LNCAP (cell line): Measurements from ENCODE around the gene DCC.

Experiments used
- CTCF ChIP-seq: fragments of 450-650 bp; IDR thresholded peaks from 2 replicates; pipeline ENCODE4 v1.5.1; 2017; ENCODE audit warnings: mild to moderate bottlenecking

The DCC gene

GRCh38 chr18:52323802-52324201 is 16.2 kb upstream of the DCC start:
- TF ChIP-seq CTCF = no peak

DNA sequence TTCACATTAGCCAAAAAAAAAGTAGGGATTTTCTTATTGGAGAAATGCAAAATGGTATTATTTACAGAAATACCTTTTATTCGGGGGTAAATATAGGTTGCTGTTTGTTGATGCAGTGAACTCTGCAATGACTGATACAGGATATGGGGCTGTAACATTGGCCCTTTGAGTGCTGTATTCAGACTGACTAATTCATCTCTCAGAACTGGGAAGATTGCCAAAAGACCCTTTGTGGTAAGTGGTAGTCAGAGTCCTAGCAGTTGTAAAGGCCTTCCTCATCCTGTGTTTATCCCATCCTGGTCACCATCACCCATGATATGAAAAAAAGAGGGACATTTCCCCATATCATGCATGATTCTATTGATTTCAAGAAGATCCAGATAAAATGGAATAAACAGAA is 14.0 kb upstream of the DCC start:
- TF ChIP-seq CTCF = no peak

DNA sequence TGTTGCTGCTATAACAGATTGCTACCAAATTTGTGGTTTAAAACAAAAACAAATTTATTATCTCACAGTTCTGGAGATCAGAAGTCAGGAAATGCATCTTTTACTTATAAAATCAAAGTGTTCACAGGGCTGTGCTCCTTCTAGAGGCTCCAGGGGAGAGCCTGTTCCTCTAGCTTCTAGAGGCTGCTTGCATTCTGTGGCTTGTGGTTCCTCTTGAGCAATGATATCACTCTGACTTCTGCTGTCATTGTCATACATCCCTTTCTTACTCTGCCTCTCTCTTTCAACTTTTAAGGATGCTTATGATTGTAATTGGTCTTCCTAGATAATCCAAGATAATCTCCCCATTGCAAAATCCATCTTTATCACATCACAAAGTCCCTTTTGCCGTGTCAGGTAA is 6.1 kb upstream of the DCC start:
- TF ChIP-seq CTCF = no peak

DNA sequence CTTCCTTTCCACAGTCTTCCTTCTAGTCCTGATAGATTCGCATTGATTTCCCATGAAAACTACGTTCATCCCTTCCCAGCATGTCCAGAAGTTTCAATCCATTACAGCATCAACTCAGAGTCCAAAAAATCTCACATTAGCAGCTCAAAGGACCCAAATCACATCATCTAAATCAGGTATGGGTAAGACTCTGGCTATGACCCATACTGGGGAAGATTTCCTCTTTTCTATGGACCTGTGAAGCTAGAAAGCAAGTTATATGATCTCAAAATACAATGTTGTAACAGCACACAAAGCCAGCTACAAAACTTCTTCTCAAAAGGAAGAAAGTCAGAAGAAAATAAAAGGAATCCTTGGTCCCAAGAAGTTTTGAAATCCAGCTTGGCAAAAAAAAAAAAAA is 5.7 kb upstream of the DCC start:
- TF ChIP-seq CTCF = no peak

- no peak for TF ChIP-seq CTCF
These were observed 5.1 kb upstream of the DCC start for GRCh38 chr18:52334896-52335295.

- TF ChIP-seq CTCF = no peak
These were observed 2.7 kb upstream of the DCC start for GRCh38 chr18:52337276-52337675.

DNA sequence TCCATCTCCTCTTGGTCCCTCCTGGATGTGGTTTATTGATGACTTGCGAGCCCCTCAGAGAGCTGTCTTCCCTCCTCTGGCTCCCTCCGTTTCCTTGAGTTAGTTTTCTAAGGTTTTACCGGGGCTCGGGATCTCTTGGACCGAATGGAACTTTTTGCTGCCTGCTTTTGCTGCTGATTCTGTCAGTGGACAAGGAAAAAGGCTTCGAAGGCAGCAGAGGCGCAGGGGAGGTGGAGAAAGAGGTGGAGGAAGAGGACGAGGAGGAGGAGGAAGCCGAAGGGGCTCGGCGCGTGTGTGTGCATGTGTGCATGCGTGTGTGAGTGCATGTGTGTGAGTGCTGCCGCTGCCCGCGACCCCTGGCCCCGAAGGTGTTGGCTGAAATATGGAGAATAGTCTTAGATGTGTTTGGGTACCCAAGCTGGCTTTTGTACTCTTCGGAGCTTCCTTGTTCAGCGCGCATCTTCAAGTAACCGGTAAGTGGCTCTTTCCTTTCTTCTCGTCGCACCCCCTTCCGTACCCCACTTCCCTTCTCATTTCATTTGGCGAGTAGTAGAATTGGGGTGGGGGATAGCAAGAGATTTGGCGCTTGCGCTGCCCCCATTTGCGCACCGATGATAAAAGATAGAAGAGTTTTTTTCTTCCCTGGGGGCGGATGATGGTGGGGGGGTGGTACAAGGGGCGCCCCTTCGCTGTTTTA is 557 bp downstream of the DCC start:
- no peak for TF ChIP-seq CTCF

DNA sequence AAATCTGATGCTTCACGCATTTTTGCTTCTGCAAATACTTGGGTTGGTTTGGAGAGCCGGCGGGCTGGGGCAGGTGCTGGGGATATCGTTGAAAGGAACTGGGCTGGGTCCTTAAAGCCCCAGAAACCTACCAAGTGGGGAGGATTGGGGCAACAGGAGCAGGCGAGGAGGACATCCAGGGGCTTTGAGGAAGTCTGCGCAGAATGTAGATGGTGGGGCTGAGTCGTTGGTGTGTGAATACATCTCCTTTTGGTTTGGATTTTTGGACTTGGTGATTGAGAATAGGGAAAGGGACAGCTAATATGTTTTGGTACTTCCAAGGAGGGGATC is 1.1 kb downstream of the DCC start:
- no peak for TF ChIP-seq CTCF
